SK-N-SH treated with all-trans-retinoic acid at 6 μM for 48 hours (cell line): ENCODE measurements around the gene CCT3.
A peak's percentile ranks its signal among the peaks of the same experiment; 100 is the strongest.

Experiments used
- ATAC-seq: fragments of 200-7000 bp; cut with Tn5 transposase; 3 replicates; pipeline ENCODE4 v1.9.1; 2020; ENCODE audit warnings: mild to moderate bottlenecking, moderate library complexity
- ARNTL ChIP-seq: fragments of 450-650 bp; formaldehyde crosslinking; IDR thresholded peaks from 2 replicates; pipeline ENCODE4 v1.5.0; 2020; ENCODE audit warnings: low read depth, mild to moderate bottlenecking, moderate library complexity, borderline replicate concordance
- BACH2 ChIP-seq: fragments of 250-450 bp; sonication (Bioruptor Pico); IDR thresholded peaks from 2 replicates; pipeline ENCODE4 v1.9.0; 2021; ENCODE audit warnings: mild to moderate bottlenecking, borderline replicate concordance
- CSDC2 ChIP-seq: fragments of 250-450 bp; sonication (Bioruptor Pico); IDR thresholded peaks from 2 replicates; pipeline ENCODE4 v1.5.0; 2020; ENCODE audit warnings: mild to moderate bottlenecking, moderate library complexity
- ESRRG ChIP-seq: fragments of 250-450 bp; sonication (Bioruptor Pico); IDR thresholded peaks from 2 replicates; pipeline ENCODE4 v1.6.1; 2021; ENCODE audit warnings: mild to moderate bottlenecking
- GLIS3 ChIP-seq: fragments of 250-450 bp; sonication (Bioruptor Pico); IDR thresholded peaks from 2 replicates; pipeline ENCODE4 v1.5.0; 2020; ENCODE audit warnings: mild to moderate bottlenecking, moderate library complexity
- OSR1 ChIP-seq: fragments of 250-450 bp; sonication (Bioruptor Pico); IDR thresholded peaks from 2 replicates; pipeline ENCODE4 v1.8.0; 2022; ENCODE audit warnings: moderate library complexity, mild to moderate bottlenecking, inconsistent platforms
- PPARA ChIP-seq: fragments of 250-450 bp; sonication (Bioruptor Pico); IDR thresholded peaks from 2 replicates; pipeline ENCODE4 v1.5.0; 2020; ENCODE audit warnings: mild to moderate bottlenecking, borderline replicate concordance
- RARB ChIP-seq: fragments of 250-450 bp; sonication (Bioruptor Pico); IDR thresholded peaks from 2 replicates; pipeline ENCODE4 v1.8.0; 2021; ENCODE audit warnings: mild to moderate bottlenecking, moderate library complexity
- SNAI2 ChIP-seq: fragments of 250-450 bp; sonication (Bioruptor Pico); IDR thresholded peaks from 2 replicates; pipeline ENCODE4 v1.5.0; 2020; ENCODE audit warnings: mild to moderate bottlenecking, moderate library complexity
- TCF4 ChIP-seq: fragments of 250-450 bp; sonication (Bioruptor Pico); IDR thresholded peaks from 2 replicates; pipeline ENCODE4 v1.8.0; 2021; ENCODE audit warnings: mild to moderate bottlenecking, moderate library complexity, borderline replicate concordance
- TOX ChIP-seq: fragments of 250-450 bp; sonication (Bioruptor Pico); IDR thresholded peaks from 2 replicates; pipeline ENCODE4 v1.8.0; 2021; ENCODE audit warnings: mild to moderate bottlenecking, moderate library complexity, borderline replicate concordance
- ZC3H10 ChIP-seq: fragments of 250-450 bp; sonication (Bioruptor Pico); IDR thresholded peaks from 2 replicates; pipeline ENCODE4 v1.5.1; 2021; ENCODE audit warnings: mild to moderate bottlenecking, moderate library complexity
- ZFP3 ChIP-seq: fragments of 250-450 bp; sonication (Bioruptor Pico); IDR thresholded peaks from 2 replicates; pipeline ENCODE4 v1.5.0; 2020; ENCODE audit warnings: mild to moderate bottlenecking, moderate library complexity
- ZFP30 ChIP-seq: fragments of 450-650 bp; formaldehyde crosslinking; IDR thresholded peaks from 2 replicates; pipeline ENCODE4 v1.5.0; 2022; ENCODE audit warnings: mild to moderate bottlenecking, moderate library complexity
- ZNF565 ChIP-seq: fragments of 450-650 bp; formaldehyde crosslinking; conservative IDR thresholded peaks from 2 replicates; pipeline ENCODE4 v1.5.0; 2020; ENCODE audit warnings: low read depth, mild to moderate bottlenecking, moderate library complexity
- ZNF70 ChIP-seq: fragments of 450-650 bp; formaldehyde crosslinking; IDR thresholded peaks from 2 replicates; pipeline ENCODE4 v1.5.0; 2020; ENCODE audit warnings: mild to moderate bottlenecking, moderate library complexity
- ZNF8 ChIP-seq: fragments of 450-650 bp; formaldehyde crosslinking; IDR thresholded peaks from 2 replicates; pipeline ENCODE4 v1.5.0; 2020; ENCODE audit warnings: mild to moderate bottlenecking, moderate library complexity
- TF ChIP-seq, protein P1 (sequence below): fragments of 250-450 bp; sonication (Bioruptor Pico); IDR thresholded peaks from 2 replicates; pipeline ENCODE4 v1.8.0; 2020; ENCODE audit warnings: mild to moderate bottlenecking, moderate library complexity, borderline replicate concordance
- TF ChIP-seq, protein P2 (sequence below): fragments of 250-450 bp; sonication (Bioruptor Pico); IDR thresholded peaks from 2 replicates; pipeline ENCODE4 v1.5.1; 2021; ENCODE audit warnings: mild to moderate bottlenecking, moderate library complexity
- TF ChIP-seq, protein P3 (sequence below): fragments of 250-450 bp; sonication (Bioruptor Pico); IDR thresholded peaks from 2 replicates; pipeline ENCODE4 v1.8.0; 2021; ENCODE audit warnings: low read depth, mild to moderate bottlenecking, moderate library complexity, borderline replicate concordance
- TF ChIP-seq, protein P4 (sequence below): fragments of 250-450 bp; sonication (Bioruptor Pico); IDR thresholded peaks from 2 replicates; pipeline ENCODE4 v1.5.1; 2020; ENCODE audit warnings: low read depth, mild to moderate bottlenecking, moderate library complexity
- TF ChIP-seq, protein P5 (sequence below): fragments of 250-450 bp; sonication (Bioruptor Pico); IDR thresholded peaks from 2 replicates; pipeline ENCODE4 v1.5.0; 2020; ENCODE audit warnings: mild to moderate bottlenecking, moderate library complexity

CCT3 gene

DNA sequence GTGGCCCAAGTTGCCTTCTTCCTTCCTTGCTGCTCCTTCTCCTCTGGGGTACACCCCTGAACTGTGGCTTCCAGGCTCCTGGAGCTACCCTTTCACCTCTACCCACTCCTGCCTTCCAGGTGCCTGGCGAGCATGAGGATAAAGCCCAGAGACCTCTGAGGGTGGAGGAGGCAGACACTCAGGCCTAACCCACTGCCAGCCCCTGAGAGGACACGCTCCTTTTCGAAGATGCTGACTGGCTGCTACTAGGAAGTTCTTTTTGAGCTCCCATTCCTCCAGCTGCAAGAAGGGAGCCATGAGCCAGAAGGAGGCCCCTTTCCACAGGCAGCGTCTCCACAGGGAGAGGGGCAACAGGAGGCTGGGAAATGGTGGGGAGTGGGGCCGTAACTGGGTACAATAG, 46.6 kb upstream of the CCT3 start:
- no peak for ATAC-seq
- TF ChIP-seq TOX (CRISPR knock-in tag) (no peak), BACH2 (no peak), CSDC2 (CRISPR knock-in tag) (no peak), ZNF565 (CRISPR knock-in tag) (no peak), ZFP30 (CRISPR knock-in tag) (no peak), ZC3H10 (no peak), OSR1 (no peak), ARNTL (no peak), GLIS3 (CRISPR knock-in tag) (no peak), ESRRG (no peak), PPARA (CRISPR knock-in tag) (no peak), ZNF70 (CRISPR knock-in tag) (no peak), ZNF8 (CRISPR knock-in tag) (no peak), SNAI2 (CRISPR knock-in tag) (no peak), RARB (CRISPR knock-in tag) (no peak), TCF4 (no peak)
- TF ChIP-seq, protein P1, sequence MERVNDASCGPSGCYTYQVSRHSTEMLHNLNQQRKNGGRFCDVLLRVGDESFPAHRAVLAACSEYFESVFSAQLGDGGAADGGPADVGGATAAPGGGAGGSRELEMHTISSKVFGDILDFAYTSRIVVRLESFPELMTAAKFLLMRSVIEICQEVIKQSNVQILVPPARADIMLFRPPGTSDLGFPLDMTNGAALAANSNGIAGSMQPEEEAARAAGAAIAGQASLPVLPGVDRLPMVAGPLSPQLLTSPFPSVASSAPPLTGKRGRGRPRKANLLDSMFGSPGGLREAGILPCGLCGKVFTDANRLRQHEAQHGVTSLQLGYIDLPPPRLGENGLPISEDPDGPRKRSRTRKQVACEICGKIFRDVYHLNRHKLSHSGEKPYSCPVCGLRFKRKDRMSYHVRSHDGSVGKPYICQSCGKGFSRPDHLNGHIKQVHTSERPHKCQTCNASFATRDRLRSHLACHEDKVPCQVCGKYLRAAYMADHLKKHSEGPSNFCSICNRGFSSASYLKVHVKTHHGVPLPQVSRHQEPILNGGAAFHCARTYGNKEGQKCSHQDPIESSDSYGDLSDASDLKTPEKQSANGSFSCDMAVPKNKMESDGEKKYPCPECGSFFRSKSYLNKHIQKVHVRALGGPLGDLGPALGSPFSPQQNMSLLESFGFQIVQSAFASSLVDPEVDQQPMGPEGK (CRISPR knock-in tag) = no peak
- TF ChIP-seq, protein P2, sequence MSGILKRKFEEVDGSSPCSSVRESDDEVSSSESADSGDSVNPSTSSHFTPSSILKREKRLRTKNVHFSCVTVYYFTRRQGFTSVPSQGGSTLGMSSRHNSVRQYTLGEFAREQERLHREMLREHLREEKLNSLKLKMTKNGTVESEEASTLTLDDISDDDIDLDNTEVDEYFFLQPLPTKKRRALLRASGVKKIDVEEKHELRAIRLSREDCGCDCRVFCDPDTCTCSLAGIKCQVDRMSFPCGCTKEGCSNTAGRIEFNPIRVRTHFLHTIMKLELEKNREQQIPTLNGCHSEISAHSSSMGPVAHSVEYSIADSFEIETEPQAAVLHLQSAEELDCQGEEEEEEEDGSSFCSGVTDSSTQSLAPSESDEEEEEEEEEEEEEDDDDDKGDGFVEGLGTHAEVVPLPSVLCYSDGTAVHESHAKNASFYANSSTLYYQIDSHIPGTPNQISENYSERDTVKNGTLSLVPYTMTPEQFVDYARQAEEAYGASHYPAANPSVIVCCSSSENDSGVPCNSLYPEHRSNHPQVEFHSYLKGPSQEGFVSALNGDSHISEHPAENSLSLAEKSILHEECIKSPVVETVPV (CRISPR knock-in tag) = no peak
- TF ChIP-seq, protein P3, sequence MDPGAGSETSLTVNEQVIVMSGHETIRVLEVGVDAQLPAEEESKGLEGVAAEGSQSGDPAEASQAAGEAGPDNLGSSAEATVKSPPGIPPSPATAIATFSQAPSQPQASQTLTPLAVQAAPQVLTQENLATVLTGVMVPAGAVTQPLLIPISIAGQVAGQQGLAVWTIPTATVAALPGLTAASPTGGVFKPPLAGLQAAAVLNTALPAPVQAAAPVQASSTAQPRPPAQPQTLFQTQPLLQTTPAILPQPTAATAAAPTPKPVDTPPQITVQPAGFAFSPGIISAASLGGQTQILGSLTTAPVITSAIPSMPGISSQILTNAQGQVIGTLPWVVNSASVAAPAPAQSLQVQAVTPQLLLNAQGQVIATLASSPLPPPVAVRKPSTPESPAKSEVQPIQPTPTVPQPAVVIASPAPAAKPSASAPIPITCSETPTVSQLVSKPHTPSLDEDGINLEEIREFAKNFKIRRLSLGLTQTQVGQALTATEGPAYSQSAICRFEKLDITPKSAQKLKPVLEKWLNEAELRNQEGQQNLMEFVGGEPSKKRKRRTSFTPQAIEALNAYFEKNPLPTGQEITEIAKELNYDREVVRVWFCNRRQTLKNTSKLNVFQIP (CRISPR knock-in tag) = no peak
- TF ChIP-seq, protein P4, sequence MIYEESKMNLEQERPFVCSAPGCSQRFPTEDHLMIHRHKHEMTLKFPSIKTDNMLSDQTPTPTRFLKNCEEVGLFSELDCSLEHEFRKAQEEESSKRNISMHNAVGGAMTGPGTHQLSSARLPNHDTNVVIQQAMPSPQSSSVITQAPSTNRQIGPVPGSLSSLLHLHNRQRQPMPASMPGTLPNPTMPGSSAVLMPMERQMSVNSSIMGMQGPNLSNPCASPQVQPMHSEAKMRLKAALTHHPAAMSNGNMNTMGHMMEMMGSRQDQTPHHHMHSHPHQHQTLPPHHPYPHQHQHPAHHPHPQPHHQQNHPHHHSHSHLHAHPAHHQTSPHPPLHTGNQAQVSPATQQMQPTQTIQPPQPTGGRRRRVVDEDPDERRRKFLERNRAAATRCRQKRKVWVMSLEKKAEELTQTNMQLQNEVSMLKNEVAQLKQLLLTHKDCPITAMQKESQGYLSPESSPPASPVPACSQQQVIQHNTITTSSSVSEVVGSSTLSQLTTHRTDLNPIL (CRISPR knock-in tag) = no peak

DNA sequence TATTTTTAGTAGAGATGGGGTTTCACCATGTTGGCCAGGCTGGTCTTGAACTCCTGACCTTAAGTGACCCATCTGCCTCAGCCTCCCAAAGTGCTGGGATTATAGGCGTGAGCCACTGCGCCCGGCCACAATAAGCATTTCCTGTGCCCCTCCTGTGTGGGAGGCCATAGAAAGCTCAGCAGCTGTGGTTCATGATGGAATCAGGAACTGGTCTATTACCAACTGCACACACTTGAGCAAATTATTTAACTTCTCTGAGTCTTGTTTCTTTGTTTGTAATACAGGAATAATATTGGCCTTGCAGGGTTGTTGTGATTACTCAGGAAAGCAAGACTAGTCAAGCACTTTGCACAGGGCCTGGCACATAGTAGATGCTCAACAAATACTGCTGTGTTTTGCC, 45.9 kb upstream of the CCT3 start:
- ATAC-seq = no peak
- no peak for TF ChIP-seq ZFP3 (CRISPR knock-in tag)

DNA sequence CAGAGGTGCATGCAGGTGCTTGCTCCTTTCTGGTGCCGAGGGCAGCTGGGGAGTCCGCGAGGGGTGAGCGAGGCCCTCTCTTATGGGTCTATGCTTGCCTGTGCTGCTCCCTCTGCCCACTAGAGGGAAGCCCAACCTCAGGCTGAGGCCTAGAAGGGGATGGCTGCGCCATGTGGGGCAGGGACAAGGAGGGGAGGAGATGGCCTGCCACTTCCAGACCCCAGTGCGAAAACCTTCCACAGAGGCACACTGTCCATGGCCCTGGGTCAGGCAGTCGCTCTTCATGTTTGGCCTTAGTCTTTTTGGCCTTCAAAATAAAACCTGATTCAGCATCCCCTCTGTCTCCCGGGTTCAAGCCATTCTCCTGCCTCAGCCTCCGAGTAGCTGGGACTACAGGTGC, 44.9 kb upstream of the CCT3 start:
- peak; percentile 95 for ATAC-seq
- TF ChIP-seq TCF4 (no peak), ZNF70 (CRISPR knock-in tag) (peak; percentile 85)

DNA sequence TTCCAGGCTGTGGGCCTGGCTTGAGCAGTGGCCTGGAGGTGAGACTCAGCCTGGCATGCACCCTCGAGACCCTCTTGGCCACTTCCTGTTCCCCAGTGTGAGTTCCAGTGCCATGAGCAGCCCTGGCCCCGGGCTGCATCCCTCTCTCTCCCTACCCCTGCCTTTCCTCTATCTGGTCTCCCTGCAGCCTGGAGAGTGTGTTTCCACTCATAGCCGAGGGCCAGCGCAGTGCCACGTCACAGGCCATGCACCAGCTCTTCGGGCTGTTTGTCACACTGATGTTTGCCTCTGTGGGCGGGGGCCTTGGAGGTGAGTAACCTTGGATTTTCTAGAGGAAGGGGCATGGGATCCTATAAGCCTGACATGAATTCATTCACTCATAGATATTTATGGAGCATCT, 44.5 kb upstream of the CCT3 start:
- ATAC-seq = no peak
- TF ChIP-seq ZNF8 (CRISPR knock-in tag) (no peak), ZNF70 (CRISPR knock-in tag) (no peak), OSR1 (no peak), ARNTL (no peak), CSDC2 (CRISPR knock-in tag) (no peak), ZFP30 (CRISPR knock-in tag) (no peak), ZC3H10 (no peak), BACH2 (no peak), ZFP3 (CRISPR knock-in tag) (no peak), ZNF565 (CRISPR knock-in tag) (no peak), RARB (CRISPR knock-in tag) (no peak), TOX (CRISPR knock-in tag) (no peak)
- TF ChIP-seq, protein P1 (CRISPR knock-in tag) = no peak
- TF ChIP-seq, protein P4 (CRISPR knock-in tag) = no peak
- TF ChIP-seq, protein P5, sequence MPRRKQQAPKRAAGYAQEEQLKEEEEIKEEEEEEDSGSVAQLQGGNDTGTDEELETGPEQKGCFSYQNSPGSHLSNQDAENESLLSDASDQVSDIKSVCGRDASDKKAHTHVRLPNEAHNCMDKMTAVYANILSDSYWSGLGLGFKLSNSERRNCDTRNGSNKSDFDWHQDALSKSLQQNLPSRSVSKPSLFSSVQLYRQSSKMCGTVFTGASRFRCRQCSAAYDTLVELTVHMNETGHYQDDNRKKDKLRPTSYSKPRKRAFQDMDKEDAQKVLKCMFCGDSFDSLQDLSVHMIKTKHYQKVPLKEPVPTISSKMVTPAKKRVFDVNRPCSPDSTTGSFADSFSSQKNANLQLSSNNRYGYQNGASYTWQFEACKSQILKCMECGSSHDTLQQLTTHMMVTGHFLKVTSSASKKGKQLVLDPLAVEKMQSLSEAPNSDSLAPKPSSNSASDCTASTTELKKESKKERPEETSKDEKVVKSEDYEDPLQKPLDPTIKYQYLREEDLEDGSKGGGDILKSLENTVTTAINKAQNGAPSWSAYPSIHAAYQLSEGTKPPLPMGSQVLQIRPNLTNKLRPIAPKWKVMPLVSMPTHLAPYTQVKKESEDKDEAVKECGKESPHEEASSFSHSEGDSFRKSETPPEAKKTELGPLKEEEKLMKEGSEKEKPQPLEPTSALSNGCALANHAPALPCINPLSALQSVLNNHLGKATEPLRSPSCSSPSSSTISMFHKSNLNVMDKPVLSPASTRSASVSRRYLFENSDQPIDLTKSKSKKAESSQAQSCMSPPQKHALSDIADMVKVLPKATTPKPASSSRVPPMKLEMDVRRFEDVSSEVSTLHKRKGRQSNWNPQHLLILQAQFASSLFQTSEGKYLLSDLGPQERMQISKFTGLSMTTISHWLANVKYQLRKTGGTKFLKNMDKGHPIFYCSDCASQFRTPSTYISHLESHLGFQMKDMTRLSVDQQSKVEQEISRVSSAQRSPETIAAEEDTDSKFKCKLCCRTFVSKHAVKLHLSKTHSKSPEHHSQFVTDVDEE (CRISPR knock-in tag) = no peak
- TF ChIP-seq, protein P2 (CRISPR knock-in tag) = no peak
- TF ChIP-seq, all 23 proteins: peak for 0
